Stimulated activated CD8-positive, alpha-beta memory T cell treated with anti-CD3 and anti-CD28 coated beads, Interleukin-7, amount 100 ng/mL, for 4 hours (primary cell): Measurements from ENCODE around the gene HEBP1.

ENCODE experiments used
- DNase-seq, 2 donors: peaks; one replicate each; pipeline ENCODE4 v3.0.0-alpha.2; 2020; ENCODE audit warnings: low read depth in 2 of 2

The HEBP1 gene

DNA sequence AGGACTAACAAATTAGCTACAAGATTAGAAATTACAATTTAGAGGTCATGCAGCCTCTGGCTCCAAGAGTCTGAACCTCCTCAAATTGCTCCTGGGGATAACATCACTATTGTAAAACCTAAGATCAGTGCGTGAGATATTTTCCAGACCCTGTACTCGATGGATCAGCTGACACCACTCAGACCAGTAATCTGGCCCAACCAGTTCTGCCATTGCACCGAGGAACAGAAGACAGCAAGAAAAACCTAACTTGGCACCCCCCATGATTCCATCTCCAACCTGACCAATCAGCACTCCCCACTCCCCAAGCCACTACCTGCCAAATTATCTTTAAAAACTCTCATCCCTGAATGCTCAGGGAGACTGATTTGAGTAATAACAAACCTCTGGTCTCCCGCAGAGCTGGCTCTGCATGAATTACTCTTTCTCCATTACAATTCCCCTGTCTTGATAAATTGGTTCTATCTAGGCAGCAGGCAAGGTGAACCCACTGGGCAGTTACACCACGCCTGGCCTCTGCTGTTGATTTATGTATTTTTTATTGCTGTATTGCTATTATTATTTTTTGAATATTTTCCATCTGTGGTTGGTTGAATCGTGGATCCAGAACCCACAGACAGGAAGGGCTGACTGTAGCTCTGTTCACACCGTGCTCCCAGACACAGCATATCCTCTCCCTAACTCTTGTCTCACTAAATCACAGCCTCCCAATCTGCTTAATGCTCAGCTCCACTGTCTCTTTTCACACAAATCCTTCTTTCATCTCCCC lies 9.2 kb downstream of the HEBP1 start:
- no peak for DNase-seq

DNA sequence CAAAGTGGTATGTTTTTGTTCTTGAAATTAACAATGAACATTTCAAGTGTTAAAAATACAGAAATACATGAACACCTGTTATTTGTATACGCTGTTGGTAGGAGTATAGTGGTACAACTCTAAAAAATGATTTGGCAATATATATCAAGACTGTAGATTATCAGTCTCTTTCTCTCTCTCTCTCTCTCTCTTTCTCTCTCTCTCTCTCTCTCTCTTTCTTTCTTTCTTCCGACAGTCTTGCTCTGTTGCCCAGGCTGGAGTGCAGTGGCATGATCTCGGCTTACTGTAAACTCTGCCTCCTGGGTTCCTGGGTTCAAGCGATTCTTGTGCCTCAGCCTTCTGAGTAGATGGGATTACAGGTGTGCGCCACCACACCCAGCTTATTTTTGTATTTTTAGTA lies 12.6 kb downstream of the HEBP1 start:
- DNase-seq = no peak

- DNase-seq = no peak
Observed at GRCh38 chr12:12986775-12987331, 13.2 kb downstream of the HEBP1 start.

- no peak for DNase-seq
Observed at GRCh38 chr12:12985817-12986408, 14.2 kb downstream of the HEBP1 start.

DNA sequence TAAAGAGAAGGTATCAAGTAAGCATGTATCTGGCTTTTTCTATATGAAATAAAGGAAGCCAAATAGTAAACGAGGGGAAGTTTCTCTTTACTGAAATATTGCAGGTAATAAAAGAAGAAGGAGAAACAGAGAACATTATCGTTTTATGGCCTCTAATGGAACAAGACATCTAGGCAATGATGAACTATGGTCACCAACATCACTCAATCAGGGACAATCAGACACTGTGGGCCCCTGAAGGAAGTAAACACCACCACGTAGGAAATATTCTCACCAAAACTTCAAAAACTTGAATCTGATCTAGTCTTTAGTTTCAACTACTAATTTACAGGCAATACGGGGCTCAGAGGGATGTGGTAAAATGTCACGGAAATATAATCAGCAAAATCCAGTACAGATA lies 15.9 kb downstream of the HEBP1 start:
- no peak for DNase-seq

GRCh38 chr12:12983420-12984035 lies 16.5 kb downstream of the HEBP1 start:
- DNase-seq = no peak

GRCh38 chr12:12982331-12982730 lies 17.7 kb downstream of the HEBP1 start:
- no peak for DNase-seq

DNA sequence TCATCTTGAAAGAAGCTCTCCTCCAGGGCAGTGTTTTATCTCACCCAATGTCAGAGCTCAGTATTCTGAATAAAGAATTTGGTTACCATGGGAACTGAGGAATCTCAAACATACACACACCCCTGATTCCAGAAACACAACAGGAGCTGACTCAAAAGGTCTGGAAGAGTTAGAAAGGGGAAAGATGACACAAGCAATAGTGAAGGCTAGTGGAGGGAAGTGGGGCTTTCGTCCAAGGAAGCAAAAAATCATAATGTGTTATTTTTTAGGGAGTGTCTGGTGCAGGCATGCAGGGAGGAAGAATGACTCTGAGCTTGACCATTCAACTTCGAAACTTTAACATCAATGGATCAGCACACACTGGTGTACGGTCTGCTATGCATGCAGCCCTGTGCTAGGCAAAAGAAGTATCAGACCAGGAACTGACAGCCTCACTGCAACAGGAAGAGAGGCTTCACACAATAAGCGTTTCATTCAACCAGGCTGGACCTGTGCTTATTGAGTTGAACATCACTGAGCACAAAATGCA lies 20.3 kb downstream of the HEBP1 start:
- DNase-seq = no peak

GRCh38 chr12:12979126-12979525 lies 20.9 kb downstream of the HEBP1 start:
- no peak for DNase-seq

DNA sequence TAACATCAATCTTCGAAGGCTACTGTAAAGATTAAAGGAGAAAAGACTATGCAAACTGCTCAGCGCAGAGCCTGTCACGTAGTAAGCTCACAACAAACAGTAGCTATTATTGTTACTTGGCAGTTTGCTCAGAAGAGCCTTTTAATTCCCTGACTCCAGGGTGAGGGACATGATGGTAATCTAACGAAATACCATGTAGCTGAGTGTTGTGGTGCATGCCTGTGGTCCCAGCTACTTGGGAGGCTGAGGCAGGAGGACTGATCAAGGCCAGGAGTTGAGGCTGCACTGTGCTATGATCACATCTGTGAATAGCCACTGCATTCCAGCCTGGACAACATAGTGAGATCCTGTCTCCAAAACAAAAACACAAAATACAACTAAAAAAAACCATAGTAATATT lies 22.8 kb downstream of the HEBP1 start:
- DNase-seq = no peak

DNA sequence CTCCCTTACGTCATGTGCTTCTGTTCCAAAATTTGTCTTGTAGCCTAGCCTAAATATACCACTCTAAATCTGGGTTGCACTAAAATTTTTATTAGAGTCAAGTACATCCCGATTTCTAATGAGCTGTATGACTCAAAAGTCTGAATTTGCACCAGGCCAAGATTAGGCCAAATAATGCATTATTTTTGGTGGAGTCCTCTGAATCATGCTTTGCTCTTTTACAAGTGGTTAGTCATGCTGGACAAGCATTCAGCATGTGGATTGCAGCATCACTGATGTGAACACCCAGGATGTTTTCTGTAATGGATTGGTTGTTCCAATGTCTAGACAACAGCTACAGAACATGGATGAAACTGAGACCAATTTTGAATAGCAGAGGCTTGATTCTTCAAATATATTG lies 23.7 kb downstream of the HEBP1 start:
- no peak for DNase-seq

DNA sequence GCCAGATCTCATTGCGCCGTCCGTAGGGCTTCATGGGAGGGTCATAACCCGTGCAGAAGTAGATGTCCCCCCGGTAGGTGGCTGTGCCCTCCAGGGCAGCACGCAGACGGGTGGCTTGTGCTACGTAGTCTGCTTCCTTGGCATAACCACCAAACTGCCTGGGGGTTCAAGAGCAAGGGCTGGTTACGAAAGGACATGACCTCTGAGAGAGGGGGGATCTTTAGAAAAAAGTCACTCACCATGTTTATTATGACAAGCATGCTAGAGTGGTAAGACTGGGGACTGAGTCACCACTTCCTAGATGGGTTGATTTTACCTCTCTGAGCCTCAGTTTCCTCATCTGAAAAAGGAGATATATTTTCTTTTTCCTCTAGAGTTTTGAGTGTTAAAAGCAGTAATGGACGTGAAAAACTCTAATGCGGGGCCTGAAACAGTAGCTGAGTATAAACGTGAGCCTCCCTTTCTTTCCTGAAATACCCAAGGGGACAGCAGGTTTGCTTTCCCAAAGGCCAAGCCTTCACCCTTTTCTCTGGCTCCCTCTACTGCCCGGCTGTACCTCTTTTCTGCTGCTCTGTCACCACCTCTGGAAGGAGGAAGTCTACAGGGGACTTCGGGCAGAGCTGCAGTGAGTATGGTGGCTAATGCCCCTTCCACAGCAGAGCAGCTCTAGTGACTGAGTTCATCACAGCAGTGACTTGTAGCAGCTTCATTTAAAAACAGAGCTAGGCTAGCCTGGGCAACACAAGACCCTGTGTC lies 24.6 kb downstream of the HEBP1 start:
- no peak for DNase-seq

GRCh38 chr12:12974211-12974610 lies 25.9 kb downstream of the HEBP1 start:
- DNase-seq = no peak

DNA sequence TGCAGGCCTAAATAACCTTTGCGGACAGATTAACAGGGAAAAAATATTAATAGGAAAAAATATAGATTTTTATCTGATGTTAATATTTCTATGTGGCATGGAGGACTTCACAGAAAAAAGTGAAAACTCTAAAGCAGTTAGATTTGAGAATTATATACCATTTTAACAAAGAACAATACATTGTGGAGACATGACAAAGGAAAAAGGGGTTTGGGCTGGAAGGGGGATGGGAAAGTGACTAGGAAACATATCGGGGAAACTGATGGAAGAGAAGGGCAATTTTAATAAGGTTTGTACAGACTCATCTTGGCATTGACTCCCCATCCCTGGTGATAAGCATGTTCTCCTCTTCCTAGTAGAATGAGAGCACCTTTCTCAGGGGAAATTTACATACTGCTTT lies 27.0 kb downstream of the HEBP1 start:
- DNase-seq = no peak

DNA sequence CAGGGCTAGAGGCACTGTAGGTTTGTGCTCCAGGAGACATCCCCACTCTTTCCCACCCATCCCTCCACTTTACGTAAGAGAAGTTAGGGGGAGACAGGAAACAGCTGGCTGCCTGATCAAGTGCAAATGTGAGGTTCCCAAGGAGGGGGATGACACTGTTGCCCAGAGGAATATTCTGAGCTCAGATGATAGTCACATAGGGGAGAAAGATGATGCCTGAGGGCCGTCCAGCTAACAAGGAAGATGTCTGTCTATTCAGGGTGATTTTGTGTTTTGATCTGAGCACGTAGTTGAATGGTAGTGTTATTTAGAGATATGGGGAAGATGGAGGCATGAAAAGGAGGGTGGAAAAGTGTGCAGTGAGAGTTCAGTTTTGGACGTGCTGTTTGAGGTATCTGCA lies 34.2 kb downstream of the HEBP1 start:
- DNase-seq = no peak

GRCh38 chr12:12964255-12964654 lies 35.8 kb downstream of the HEBP1 start:
- DNase-seq = no peak

DNA sequence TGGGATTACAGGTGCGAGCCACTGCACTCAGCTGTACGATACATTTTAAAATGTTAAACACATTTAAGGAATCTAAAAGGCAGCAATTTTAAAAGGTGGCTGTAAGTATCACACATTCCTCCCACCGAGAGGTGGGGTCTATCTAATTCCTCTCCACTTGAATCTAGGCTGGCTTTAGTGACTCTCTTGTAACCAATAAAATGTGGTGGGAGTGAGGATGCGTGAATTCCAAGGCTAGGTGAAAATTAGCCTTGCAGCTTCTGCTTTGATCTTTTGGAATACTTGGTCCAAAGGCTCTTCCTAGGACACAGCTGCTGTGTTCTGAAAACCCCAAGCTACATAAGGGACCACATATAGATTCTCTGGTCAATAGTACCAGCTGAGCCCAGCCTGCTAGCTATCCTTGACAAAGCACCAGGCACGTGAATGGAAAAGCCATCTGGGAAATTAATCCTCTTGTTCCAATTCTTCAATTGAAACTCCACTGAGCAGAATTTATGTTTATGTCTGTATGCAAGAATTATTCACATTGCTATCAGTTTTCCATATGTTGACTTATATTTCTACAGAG lies 39.3 kb downstream of the HEBP1 start:
- no peak for DNase-seq

- DNase-seq = no peak
Observed at GRCh38 chr12:12958886-12959285, 41.2 kb downstream of the HEBP1 start.

DNA sequence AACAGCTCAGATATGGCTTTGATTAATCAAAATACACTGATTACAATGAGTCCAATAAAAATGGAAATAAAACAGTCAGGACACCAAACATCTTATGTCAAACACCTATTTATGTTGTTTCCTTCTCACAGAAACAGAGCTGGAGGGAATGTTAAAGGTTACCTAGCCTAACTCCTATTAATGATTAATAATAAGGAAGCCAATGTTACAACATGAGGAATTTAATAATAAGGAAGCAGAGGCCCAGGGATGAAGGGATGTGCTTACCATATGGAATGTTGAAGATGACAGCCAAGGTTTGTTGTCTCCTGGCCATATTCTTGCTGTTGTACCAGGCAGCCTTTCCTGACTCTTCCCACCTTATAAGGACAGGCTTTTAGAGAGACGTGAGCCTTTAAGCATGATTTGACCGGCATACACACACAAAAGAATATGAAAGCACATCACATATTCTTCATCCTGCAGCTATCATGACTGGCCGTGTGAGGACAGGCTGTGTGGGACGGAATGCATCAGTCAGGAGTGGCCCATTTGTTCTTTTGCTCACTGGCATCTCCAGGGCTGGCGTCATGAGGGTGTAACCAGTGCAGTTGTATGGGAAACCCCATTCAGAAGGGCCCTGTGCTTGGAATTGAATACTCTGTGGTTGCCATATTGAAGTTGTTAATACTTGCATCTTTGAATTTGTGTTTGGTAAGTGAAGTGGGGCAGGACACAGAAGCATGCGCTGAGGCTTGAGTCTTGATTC lies 45.0 kb downstream of the HEBP1 start:
- no peak for DNase-seq

- no peak for DNase-seq
Observed at GRCh38 chr12:12954356-12954755, 45.7 kb downstream of the HEBP1 start.

GRCh38 chr12:12952036-12952435 lies 48.0 kb downstream of the HEBP1 start, which contains the start of gene GPRC5D:
Gene GPRC5D, minus strand, starts transcription at chr12:12952170. Its CDS starts 1,786 bp downstream, at chr12:12950384.
- no peak for DNase-seq
